ENCODE results near the gene GRIA3.

DNA sequence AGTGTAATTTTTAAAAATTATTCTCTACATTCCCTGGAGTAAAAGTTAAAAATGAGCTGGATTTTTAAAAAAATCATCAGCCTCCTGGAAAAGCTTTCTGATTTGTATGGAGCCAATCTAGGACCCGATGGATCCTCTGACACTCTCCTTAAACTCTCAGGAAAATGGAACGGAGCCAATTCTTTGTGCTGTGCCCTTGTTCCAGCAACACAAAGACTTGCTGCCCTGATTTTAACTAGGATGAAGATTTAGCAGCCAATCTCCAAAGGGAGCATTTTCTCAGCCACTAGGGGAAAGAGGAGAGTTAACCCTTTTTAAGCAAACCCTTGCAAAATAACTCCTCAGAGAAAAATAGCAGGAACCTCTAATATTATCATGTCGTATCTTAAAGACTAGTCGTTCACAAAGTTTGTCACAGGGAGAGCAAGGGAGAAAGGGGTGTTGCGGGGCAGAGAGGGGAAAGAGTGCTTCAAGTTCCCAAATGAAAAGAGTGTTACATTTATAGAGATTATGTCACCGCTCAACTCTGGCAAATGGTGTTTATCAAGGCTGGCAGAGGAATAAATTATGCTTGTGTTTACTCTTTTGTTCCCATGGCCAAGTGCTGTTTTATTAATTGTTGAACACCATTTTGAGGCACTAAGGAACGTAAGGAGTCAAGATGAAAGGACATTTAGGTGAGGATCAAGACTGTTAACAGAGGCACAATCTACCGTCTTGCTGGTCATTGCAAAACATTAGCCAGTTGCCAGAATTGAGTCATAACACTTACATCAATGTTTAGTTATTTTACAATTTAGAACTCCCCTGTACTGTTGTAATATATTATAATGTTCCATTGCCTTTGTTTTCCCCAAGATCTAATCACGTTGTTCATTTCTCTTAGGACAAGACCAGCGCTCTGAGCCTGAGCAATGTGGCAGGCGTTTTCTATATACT lies 298.1 kb downstream of the GRIA3 start:
- TF ChIP-seq, protein P1, sequence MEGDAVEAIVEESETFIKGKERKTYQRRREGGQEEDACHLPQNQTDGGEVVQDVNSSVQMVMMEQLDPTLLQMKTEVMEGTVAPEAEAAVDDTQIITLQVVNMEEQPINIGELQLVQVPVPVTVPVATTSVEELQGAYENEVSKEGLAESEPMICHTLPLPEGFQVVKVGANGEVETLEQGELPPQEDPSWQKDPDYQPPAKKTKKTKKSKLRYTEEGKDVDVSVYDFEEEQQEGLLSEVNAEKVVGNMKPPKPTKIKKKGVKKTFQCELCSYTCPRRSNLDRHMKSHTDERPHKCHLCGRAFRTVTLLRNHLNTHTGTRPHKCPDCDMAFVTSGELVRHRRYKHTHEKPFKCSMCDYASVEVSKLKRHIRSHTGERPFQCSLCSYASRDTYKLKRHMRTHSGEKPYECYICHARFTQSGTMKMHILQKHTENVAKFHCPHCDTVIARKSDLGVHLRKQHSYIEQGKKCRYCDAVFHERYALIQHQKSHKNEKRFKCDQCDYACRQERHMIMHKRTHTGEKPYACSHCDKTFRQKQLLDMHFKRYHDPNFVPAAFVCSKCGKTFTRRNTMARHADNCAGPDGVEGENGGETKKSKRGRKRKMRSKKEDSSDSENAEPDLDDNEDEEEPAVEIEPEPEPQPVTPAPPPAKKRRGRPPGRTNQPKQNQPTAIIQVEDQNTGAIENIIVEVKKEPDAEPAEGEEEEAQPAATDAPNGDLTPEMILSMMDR (IDR thresholded peaks at IDR 0.05 in 8 of 11, conservative IDR thresholded peaks at IDR 0.05 in 3 of 11), result no peak
- TF ChIP-seq POLR2A (IDR thresholded peaks at IDR 0.05) (no peak), POLR2AphosphoS5 (IDR thresholded peaks at IDR 0.05) (no peak)
